Bronchial epithelial cell (primary cell): Measurements from ENCODE around the gene ATP5F1D. TPM values are rescaled to one million over a fixed set of nuclear protein-coding genes. Genes with fewer than 3 reads are reported as not detected.

ENCODE experiments used
- DNase-seq: peaks from one replicate; pipeline ENCODE4 v3.0.0-alpha.2; 2010; ENCODE audit warnings: low read depth
- FAIRE-seq: peaks from 2 replicates; lab custom pipeline; 2011; peaks lifted over from hg19 to GRCh38; lab: Jason Lieb, UNC
- H3K27me3 ChIP-seq: 2 replicates; pipeline ENCODE4 v1.5.1; 2011; ENCODE audit warnings: low read length; ENCODE audit not compliant: control insufficient read depth, insufficient read depth
- H3K36me3 ChIP-seq: 2 replicates; pipeline ENCODE4 v1.5.1; 2011; ENCODE audit warnings: low read length; ENCODE audit not compliant: control insufficient read depth, insufficient read depth
- H3K4me3 ChIP-seq: 2 replicates; pipeline ENCODE4 v1.5.1; 2011; ENCODE audit warnings: mild to moderate bottlenecking, low read depth, low read length, control low read depth
- total RNA-seq: library from RNA; depleted of rRNA; stranded (reverse); fragments of >200 nt; gene quantifications from 2 replicates; pipeline ENCODE4 v1.2.1, GENCODE V29; 2014
- TF ChIP-seq, protein P1 (sequence below): IDR thresholded peaks from 2 replicates; pipeline ENCODE4 v1.5.1; 2011; ENCODE audit warnings: mild to moderate bottlenecking, moderate library complexity, low read length, control low read depth, inconsistent platforms; ENCODE audit not compliant: insufficient read depth, severe bottlenecking

The ATP5F1D gene
- total RNA-seq, 1 donor from 2014 or later = 8.7 TPM

DNA sequence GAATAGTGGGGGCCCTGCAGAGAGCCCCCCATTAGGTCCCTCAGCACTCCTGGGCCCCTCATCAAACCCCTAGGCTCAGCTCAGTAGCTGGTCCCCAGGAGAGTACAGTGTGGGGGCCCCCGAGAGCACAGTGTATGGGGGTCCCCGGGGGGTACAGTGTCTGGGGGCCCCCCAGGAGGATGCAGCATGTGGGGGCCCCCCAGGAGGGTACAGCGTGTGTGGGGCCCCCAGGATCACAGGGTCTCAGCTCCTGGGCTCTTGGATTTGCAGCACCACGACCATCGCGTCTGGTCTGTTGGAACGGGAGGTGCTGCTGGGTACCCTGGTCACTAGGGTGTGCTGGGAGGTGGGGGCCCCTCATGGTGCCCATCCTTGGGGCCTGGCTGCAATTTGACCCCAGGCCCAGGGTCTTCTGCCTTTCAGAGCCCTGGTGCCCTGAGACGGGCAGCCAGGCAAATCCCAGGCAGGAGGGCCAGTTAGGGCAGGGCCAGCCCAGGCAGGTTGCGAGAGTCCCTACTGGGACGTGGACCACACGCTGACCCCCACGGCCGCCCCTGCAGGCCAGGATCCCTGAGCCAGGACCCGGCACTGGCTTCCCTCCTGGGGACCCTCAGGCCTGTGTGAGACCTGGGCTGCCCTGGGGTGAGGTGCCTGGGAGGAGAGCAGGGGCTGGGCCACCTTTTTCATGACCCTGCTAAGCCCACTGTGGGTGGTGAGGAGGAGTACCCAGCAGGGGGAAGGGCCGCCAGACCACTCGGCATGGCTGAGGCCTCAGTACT is 17.3 kb upstream of the ATP5F1D start:
- peaks cover 22% of the 10 kb centered on the region for H3K36me3 ChIP-seq
- H3K27me3 ChIP-seq = no peaks in the 10 kb centered on the region
- no peak for FAIRE-seq
- H3K4me3 ChIP-seq = no peak overlapping the region
- TF ChIP-seq, protein P1, sequence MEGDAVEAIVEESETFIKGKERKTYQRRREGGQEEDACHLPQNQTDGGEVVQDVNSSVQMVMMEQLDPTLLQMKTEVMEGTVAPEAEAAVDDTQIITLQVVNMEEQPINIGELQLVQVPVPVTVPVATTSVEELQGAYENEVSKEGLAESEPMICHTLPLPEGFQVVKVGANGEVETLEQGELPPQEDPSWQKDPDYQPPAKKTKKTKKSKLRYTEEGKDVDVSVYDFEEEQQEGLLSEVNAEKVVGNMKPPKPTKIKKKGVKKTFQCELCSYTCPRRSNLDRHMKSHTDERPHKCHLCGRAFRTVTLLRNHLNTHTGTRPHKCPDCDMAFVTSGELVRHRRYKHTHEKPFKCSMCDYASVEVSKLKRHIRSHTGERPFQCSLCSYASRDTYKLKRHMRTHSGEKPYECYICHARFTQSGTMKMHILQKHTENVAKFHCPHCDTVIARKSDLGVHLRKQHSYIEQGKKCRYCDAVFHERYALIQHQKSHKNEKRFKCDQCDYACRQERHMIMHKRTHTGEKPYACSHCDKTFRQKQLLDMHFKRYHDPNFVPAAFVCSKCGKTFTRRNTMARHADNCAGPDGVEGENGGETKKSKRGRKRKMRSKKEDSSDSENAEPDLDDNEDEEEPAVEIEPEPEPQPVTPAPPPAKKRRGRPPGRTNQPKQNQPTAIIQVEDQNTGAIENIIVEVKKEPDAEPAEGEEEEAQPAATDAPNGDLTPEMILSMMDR = no peak
- DNase-seq = no peak

DNA sequence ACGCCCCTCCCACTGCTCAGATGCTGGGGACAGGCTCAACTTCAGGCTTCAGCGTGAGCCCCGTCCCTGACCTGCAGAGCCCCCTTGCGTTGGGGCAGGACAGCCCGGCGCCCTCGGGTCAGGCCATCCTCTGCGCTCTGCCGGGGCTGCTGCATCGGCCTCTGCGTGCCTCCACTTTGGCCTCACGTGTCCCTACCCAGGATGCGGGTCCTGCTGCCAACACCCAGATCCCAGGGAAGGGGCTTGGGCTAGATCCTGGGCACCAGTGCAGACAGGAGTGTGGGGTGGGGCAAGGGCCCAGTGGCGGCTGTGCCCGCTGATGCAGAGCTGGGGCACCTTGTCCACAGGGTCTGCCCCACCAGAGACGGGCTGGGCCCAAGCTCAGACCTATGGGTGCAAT is 16.7 kb upstream of the ATP5F1D start:
- Histone ChIP-seq H3K4me3 (no peak overlapping the region), H3K27me3 (no peaks in the 10 kb centered on the region), H3K36me3 (peaks cover 22% of the 10 kb centered on the region)
- no peak for DNase-seq
- no peak for FAIRE-seq
- TF ChIP-seq, protein P1 = no peak

DNA sequence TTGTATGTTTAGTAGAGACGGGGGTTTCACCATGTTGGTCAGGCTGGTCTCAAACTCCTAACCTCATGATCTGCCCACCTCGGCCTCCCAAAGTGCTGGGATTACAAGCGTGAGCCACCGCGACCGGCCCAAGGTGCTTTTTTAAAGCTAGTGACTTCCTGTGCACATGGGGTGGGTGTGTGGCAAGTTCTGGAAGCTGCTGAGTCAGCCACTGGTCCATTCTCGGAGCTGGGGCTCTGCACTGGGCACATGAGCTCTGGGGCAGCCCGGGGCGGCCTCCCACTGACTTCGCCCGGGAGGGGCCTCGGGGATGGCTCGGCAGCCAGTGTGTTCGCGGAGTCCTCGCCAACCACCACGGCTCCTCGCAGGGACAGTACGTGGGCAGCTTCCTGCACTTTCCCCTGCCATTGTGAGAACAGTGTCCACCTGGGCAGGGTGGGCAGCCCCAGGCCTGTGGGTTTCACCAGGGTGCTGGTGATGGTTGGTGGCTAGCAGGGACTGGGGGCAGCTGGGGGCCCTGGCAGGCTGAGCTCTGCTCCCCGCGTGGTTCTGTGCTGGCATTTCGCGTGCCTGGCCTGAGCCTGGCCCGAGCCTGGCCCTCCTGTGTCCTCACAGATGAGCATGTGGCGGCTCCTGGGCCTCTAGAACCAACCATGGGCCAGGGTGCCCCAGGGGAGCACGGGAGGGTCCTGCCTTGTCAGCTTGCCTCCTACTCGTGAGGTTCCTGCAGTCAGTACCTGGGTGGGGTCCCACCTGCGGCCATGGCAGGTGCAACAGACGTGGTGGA is 15.9 kb upstream of the ATP5F1D start:
- H3K27me3 ChIP-seq = no peaks in the 10 kb centered on the region
- peaks cover 22% of the 10 kb centered on the region for H3K36me3 ChIP-seq
- TF ChIP-seq, protein P1 = no peak
- FAIRE-seq = no peak
- no peak for DNase-seq
- H3K4me3 ChIP-seq = no peak overlapping the region

DNA sequence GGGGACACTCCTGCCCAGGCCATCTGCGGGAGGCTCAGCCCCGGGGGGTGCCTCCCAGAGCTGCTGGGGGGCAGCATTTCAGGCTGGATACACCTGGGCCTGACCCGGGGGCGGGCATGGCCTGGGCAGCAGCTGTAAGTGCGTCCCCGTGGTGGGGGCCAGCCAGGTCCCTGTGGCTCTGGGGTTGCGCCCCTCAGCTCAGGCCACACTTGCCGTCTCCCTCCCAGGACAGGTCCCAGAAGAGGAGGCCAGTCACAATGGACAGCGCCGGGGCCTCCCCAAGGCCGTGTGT is 15.4 kb upstream of the ATP5F1D start:
- Histone ChIP-seq H3K27me3 (no peaks in the 10 kb centered on the region), H3K4me3 (no peak overlapping the region), H3K36me3 (peaks cover 17% of the 10 kb centered on the region)
- no peak for FAIRE-seq
- no peak for DNase-seq
- TF ChIP-seq, protein P1 = no peak

DNA sequence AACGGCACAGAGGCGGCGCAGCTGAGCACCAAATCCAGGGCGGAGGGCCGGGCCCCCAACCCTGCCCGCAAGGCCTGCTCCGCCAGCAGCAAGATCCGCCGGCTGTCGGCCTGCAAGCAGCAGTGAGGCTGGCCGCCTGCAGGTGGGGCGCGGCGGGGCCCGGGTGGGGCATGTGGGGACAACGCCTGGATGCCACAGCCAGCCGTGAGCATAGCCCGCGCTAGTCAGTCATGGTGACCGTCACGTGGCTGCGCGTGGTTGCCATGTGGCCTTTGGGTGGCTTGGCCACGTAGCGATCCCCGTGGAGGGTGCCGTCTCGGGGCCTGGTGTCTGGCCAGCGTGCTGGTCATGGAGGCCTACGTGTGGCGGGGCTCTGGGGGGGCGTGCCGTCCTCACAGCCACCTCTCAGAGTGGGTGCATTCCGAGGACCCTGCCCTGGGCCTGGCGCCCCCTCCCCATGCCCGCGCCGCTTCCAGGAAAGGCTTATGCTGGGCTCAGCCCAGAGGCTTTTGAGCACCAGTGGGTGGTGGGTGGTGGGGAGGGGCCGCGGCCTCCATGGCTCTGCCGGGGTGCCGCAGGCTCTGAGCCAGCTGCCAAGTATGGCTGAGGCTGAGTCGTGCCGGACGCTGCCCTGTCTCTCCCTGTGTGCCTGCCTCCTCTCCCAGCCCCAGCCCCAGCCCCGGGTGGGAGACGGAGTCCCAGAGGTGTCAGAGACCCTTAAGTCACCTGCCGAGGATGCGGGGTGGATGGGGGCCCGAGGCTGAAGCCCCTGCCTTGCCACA is 14.8 kb upstream of the ATP5F1D start:
- TF ChIP-seq, protein P1 = no peak
- DNase-seq (no peak), FAIRE-seq (no peak)
- Histone ChIP-seq H3K4me3 (no peak overlapping the region), H3K27me3 (no peaks in the 10 kb centered on the region), H3K36me3 (peaks cover 13% of the 10 kb centered on the region)
